GM19463 (cell line): ENCODE results near the gene DUS1L.
A peak's percentile ranks its signal among the peaks of the same experiment; 100 is the strongest.

Experiments
- ATAC-seq: cut with Tn5 transposase; IDR thresholded peaks from one replicate; pipeline ENCODE4 v1.9.1; 2021; ENCODE audit warnings: mild to moderate bottlenecking, moderate library complexity; ENCODE audit not compliant: unreplicated experiment

DUS1L gene

GRCh38 chr17:82029391-82029790, 36.2 kb downstream of the DUS1L start:
- ATAC-seq: no peak

- no peak for ATAC-seq
Measured at GRCh38 chr17:82028966-82029365, 36.6 kb downstream of the DUS1L start.

DNA sequence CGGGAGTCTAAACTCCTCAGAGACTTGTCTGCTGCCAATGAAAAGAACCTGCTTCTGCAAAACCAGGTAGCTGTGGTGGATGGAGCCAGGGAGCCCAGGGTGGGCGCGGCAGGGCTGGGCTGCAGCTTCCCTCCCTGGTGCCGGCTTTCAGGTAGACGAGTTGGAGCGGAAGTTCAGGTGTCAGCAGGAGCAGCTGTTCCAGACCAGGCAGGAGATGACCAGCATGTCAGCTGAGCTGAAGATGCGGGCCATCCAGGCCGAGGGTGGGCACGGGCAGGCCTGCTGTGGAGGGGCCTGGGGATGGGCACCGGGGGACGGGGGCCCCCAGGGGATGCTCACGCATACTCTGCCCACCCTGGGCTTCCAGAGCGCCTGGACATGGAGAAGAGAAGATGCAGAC, 37.4 kb downstream of the DUS1L start:
- no peak for ATAC-seq

DNA sequence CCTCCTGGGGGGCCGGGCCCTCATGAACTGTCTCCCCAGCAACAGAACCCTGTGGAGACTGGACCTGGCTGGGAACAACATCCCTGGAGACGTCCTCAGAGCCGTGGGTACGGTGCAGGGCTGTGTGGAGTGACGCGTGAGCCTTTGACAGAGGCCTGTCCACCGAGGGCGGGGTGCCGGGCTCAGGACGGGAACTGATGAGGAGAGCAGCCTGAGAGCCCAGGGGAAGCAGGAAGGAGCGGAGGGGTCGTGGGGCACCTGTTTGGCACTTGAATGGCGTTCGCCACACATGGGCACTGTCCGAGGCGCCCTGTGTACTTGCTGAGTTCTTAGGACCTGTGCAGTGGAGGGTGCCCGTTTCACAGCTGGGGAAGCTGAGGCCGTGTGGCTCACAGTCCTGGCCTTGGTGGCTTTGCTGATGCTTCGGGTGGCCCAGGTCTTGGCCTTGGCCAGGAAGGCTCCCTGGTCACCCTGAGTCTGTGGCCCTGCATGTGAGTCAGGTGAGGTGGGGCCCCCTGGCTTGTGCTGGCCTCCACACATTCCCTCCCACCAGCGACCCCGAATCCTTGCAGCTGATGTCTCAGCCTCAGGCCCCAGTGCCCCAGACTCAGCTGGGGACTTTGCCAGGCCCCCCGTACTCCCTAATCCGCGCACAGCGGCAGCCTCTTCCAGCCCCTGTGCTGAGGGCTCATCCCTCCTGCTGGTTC, 40.0 kb downstream of the DUS1L start:
- no peak for ATAC-seq

GRCh38 chr17:82024859-82025258, 40.7 kb downstream of the DUS1L start:
- no peak for ATAC-seq

DNA sequence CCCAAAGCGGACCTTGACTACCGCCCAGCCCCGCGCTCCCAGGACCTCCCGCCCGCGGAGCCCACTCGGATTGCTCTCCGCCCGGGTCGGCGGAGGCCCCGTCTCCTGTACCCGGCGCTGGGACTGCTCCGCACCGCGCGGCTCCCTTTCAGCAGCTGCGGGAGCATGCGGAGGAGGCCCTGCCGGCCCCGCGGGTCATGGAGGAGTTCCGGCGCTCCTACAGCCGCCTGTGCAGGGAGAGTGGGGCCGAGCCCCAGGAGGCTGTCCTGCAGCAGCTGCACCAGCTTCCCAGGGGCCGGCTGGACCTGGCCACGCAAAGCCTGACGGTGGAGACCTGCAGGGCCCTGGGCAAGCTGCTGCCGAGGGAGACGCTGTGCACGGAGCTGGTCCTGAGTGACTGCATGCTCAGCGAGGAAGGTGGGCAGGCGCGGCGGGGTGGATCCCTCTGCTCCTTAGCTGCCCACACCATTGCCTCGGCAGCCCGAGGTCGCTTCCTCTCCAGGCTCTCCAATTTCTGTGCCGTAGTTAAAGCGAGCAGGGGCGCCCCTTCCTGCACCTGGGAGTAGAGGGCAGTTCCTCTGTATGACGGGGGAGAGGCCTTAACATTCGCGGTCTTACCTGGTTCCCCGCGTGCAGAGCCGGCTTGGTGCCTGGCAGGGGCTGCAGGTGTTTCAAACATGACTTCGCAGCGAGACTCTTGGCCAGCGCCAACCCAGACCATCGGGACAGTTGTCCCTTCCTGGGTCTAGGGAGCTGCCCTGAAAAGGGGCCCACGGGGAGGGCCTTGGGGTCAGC, 42.0 kb downstream of the DUS1L start:
- ATAC-seq: no peak

DNA sequence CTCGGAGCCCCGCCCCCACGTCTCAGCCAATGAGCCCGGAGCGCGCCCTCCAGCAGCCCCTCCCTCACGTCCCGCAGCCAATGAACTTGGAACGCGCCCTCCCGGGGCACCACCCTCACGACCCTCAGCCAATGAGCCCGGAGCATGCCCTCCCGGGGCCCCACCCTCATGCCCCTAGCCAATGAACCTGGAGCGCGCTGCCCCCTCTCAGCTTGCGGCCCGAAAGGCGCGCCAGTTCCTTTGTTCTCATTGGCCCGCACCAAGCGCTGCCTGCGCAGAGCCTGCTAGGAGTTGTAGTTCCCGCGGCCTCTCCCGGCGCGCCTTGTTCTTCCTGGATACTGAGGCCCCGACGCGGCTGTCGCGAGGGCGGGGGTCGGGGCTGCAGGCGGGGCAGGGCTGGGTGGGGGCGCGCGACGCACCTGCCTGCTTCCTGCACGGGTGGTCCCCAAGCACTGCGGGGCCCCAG, 42.6 kb downstream of the DUS1L start, which contains the start of gene LRRC45:
Gene LRRC45 (plus strand): TSS at position 325 of the 466 bp plus-strand sequence. CDS start 339 bp downstream, outside the sequence.
- peak; percentile 89 for ATAC-seq

- ATAC-seq: no peak
Measured at GRCh38 chr17:82022310-82022980, 43.2 kb downstream of the DUS1L start, which contains the start of gene CENPX. Gene CENPX (minus strand): TSS chr17:82022878. CDS start chr17:82022861, 17 bp downstream.

DNA sequence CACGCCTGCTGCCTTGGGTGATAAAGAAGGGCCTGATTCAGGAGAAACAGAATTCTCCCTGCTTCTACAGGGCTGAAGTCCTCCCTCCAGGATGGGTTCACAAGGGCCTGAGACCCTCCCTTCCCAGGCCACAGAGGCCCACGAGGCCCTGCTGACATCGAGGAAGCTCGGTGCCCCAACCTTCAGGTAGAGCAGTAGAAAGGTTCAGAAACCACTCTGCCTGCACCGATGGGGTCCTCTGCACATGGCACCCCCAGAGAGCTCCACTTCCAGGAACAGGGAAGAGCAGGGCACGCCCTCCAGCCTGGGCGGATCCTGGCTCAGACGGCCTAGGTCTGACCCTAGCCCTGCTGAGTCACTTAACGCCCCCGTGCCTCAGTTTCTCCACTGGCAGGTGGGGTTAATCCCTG, 43.7 kb downstream of the DUS1L start:
- ATAC-seq: no peak

DNA sequence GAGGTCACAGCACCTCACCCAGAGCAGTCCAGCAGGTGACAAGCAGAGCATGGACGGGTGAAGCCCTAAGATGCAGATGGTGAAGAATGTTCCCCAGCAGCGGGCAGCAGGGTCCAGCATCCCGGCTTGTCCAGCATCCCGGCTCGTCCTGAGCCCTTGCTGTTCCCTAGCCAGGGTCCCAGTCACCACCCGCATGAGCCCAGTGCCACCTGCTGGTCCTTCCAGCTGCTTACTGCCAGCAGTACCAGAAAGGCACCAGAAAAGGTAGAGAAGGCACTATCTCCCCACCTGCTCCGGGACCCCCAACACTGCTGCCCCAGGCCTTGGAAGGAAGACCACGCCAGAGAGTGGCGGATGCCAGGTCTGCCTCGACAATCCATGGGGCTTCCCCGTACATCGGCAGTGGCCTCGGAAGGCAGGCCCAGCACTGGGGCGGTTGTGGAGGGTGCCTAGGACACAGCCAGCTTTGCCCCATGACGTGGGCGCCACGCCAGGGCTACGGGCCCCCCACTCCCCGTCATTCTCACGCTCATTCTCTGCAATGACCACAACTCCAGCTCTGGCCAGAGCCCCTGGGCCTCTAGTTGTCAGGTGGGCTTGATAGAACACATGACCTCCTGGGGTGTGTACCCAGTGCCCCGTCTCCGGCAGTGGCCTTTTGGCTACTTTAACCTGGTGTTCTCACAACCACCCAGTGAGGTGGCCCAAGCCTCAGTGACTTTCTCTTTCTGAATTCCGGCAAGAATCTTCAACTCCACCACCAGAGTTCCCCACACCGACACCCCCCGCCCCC, 44.3 kb downstream of the DUS1L start:
- no peak for ATAC-seq

- ATAC-seq: no peak
Measured at GRCh38 chr17:82020572-82021106, 45.0 kb downstream of the DUS1L start.

GRCh38 chr17:82019690-82020571, 45.7 kb downstream of the DUS1L start:
- no peak for ATAC-seq

GRCh38 chr17:82018989-82019689, 46.5 kb downstream of the DUS1L start:
- ATAC-seq: no peak

DNA sequence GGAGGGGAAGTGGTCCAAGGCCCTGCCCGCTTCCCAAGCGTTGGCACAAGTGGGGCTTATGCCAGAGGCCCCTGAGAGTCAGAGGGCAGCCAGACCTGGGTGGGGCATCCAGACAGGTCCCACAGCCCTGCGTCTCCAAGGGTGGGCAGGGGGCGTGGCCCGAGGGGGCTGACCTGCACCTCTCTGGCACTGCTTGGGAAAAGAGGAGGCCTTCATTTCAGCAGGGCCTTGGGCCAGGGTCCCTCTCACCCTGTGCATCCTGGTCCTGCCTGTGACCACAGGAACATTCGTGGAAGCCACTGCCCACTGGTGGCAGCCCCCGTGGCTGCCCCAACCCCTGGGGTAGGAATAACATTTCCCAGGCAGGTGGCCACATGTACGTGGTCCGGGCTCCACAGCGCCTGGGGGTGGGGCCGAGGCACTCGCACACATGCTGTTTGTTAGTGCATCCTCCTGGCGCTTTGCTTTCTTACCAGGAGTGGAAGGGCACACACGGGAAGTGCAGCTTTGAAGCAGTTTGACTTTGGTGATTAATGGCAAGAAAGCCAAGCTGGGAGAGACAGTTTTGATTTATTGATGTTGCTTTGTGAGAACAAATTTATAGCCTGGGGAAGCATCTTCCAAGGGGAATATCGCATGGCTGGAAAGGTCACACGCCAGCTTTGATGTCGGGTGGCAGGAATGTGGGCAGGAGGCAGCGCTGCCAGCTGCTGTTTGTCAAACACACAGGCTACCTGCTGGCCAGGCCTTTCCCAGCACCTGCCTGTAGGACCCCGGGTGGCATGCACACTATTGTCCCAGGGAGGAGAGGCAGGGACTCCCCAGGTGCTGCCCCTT, 47.2 kb downstream of the DUS1L start:
- ATAC-seq: no peak

- no peak for ATAC-seq
Measured at GRCh38 chr17:82017612-82018151, 47.9 kb downstream of the DUS1L start.

DNA sequence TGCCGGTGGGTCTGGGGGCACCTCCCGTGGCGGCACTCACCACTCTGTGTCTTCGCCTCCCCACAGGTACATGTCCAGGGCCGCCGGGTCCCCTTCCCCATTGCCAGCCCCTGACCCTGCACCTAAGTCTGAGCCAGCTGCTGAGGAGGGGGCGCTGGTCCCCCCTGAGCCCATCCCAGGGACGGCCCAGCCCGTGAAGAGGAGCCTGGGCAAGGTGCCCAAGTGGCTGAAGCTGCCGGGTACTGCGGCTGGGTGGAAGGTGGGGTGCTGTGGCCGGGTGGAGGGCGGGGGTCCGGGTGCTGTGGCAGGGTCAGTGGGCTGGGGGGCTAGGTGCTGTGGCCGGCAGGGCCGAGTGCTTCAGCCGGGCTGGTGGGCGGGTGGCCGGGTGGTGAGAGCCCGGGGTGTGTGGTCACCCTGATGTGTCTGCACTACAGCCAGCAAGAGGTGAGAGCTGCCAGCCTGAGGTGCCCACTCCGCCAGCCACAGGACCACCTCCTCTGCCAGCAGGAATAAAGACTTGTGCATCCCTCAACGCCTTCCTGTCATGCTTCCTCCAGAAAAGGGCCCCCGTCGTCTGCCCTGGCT, 48.6 kb downstream of the DUS1L start:
- no peak for ATAC-seq
